ENCODE measurements around the gene CLTCL1.

DNA sequence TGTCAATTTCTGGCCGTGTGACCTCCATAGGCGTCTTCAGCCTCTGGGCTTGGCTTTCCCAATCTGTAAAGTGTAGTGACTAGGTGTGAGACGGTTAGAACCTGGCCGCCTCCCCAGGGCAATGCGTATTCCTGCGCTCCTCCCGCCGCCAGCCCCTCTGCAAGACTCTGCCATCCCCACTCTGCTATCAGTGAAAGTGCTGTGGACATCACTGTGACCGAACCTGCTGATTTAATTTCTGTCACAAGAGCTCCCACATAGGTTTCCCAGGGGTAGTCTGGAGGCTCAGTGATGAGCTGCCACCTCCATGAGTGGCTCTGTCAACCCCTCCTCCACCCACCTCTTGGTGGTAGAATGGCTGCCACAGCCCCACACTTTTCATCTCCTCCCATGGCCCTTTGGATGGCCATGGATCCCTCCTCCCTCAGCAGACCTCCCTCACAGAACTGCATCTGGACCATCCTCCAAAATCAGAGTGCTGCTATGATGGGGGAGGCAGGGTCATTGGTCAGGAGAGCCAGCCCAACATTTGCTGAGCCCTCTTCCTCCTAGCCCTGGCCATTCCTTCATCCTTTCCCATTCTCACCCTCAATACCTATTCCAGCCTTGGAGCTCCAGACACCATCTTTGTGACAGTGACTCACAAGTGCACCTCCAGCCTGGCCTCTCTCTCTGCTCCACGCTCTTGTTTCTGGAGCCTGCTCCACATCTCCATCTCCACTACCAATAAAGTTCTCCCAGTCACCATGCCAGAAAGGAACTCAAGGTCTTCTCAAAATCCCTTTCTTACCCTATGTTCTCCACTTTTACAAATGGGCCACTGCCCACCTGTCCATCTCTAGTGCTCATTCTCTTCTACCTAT, 140.0 kb downstream of the CLTCL1 start:
- TF ChIP-seq, protein P1, sequence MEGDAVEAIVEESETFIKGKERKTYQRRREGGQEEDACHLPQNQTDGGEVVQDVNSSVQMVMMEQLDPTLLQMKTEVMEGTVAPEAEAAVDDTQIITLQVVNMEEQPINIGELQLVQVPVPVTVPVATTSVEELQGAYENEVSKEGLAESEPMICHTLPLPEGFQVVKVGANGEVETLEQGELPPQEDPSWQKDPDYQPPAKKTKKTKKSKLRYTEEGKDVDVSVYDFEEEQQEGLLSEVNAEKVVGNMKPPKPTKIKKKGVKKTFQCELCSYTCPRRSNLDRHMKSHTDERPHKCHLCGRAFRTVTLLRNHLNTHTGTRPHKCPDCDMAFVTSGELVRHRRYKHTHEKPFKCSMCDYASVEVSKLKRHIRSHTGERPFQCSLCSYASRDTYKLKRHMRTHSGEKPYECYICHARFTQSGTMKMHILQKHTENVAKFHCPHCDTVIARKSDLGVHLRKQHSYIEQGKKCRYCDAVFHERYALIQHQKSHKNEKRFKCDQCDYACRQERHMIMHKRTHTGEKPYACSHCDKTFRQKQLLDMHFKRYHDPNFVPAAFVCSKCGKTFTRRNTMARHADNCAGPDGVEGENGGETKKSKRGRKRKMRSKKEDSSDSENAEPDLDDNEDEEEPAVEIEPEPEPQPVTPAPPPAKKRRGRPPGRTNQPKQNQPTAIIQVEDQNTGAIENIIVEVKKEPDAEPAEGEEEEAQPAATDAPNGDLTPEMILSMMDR (IDR thresholded peaks at IDR 0.05 in 8 of 11, conservative IDR thresholded peaks at IDR 0.05 in 3 of 11): no peak
- TF ChIP-seq POLR2A (IDR thresholded peaks at IDR 0.05): no peak
